BLaER1 treated with 17β-estradiol and CSF1 and Interleukin-3, amounts not matched to agents 10 nM and 100 nM (cell line): Measurements from ENCODE around the gene CNIH2.

Source experiments
- H3K27ac ChIP-seq, 11 experiments: shearing (Covaris generic); formaldehyde crosslinking; 2 replicates each; pipeline ENCODE4 v1.8.1; 2022
- H3K27me3 ChIP-seq, 11 experiments: shearing (Covaris generic); formaldehyde crosslinking; 2 replicates each; pipeline ENCODE4 v1.8.1; 2022
- H3K36me3 ChIP-seq, 11 experiments: shearing (Covaris generic); formaldehyde crosslinking; 2 replicates each; pipeline ENCODE4 v1.8.1; 2022
- H3K4me1 ChIP-seq, 10 experiments: shearing (Covaris generic); formaldehyde crosslinking; 2 replicates each; pipeline ENCODE4 v1.8.1; 2022
- H3K4me2 ChIP-seq, 11 experiments: shearing (Covaris generic); formaldehyde crosslinking; 2 replicates each; pipeline ENCODE4 v1.8.1; 2022
- H3K4me3 ChIP-seq, 10 experiments: shearing (Covaris generic); formaldehyde crosslinking; 2 replicates each; pipeline ENCODE4 v1.8.1; 2022
- H3K9ac ChIP-seq, 11 experiments: shearing (Covaris generic); formaldehyde crosslinking; 2 replicates each; pipeline ENCODE4 v1.8.1; 2022
- H3K9me3 ChIP-seq, 11 experiments: shearing (Covaris generic); formaldehyde crosslinking; replicated peaks in 1 of 11; 2 replicates each; pipeline ENCODE4 v1.8.1; 2022
- H4K20me1 ChIP-seq, 11 experiments: shearing (Covaris generic); formaldehyde crosslinking; 2 replicates each; pipeline ENCODE4 v1.8.1; 2022
- Cebpa-rat ChIP-seq, 11 experiments: shearing (Covaris generic); IDR thresholded peaks; 2 replicates each; pipeline ENCODE4 v1.8.1; 2022

CNIH2 gene

DNA sequence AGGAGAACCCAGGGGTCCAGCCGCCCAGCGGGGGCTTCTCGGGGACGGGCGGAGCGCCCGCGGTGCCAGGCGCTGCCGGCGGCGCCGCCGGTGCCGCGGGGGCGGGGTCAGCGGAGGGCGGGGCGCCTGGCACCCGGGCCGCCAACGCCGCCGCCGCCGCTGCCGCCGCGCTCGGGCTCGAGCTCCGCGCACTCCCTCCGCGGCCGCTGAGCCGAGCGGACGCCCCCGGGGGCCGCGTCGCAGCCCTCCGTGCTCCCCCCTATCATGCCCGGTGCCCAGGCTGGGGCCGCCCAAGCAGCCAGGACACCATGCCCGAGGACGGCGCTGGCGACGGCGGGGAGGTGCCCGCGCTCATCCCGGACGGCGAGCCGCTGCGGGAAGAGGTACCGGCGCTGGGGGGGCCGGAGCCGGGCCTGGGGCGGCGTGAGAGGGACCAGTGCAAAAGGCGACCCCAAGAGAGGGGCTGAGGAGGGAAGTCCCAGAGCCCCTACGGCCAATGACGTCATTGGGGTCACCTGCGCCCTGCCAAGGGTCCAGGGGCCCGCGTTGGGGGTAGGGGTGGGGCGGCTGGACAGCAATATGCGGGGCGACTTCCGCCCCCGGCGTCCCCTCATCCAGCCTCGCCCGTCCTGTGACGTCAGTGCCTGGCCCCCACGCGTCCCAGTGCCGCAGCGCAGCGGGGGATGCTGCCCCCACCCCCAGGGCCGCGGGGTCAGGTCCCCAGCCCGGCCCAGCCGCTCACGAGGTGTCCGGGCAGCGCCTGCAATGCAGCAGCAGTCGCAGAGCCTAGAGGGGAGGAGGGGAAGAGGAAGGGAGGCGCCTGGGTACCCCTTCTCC lies 13.9 kb downstream of the CNIH2 start, which contains the start of gene TMEM151A:
Gene TMEM151A (plus strand): TSS at position 189 of the 837 bp plus-strand sequence. CDS start 120 bp downstream, at position 309.
- H3K36me3 ChIP-seq, result peaks cover 0 to 2% (median 0%) of the 10 kb centered on the region in 11 experiments; a peak in 1 of 22 replicates
- H3K9ac ChIP-seq, result no peak within 1 kb of the TSS
- H3K27me3 ChIP-seq, result peaks cover 41 to 59% (median 52%) of the 10 kb centered on the region in 11 experiments
- no peak for TF ChIP-seq Cebpa-rat (IDR thresholded peaks at IDR 0.05)
- H4K20me1 ChIP-seq, result peaks cover 0 to 62% (median 7%) of the 10 kb centered on the region in 11 experiments; a peak in 13 of 22 replicates
- peaks cover 26 to 38% (median 34%) of the 10 kb centered on the region in 10 experiments for H3K4me1 ChIP-seq
- no peak within 1 kb of the TSS for H3K27ac ChIP-seq
- peak within 1 kb of the TSS; percentile 28 to 99 (median 77); a peak in 20 of 22 replicates for H3K4me2 ChIP-seq
- H3K9me3 ChIP-seq, result peaks cover 0 to 5% (median 0%) of the 10 kb centered on the region in 11 experiments; a peak in 1 of 22 replicates
- peak within 1 kb of the TSS in 7 of 10 experiments; percentile 13 to 44 (median 27); a peak in 7 of 20 replicates for H3K4me3 ChIP-seq

DNA sequence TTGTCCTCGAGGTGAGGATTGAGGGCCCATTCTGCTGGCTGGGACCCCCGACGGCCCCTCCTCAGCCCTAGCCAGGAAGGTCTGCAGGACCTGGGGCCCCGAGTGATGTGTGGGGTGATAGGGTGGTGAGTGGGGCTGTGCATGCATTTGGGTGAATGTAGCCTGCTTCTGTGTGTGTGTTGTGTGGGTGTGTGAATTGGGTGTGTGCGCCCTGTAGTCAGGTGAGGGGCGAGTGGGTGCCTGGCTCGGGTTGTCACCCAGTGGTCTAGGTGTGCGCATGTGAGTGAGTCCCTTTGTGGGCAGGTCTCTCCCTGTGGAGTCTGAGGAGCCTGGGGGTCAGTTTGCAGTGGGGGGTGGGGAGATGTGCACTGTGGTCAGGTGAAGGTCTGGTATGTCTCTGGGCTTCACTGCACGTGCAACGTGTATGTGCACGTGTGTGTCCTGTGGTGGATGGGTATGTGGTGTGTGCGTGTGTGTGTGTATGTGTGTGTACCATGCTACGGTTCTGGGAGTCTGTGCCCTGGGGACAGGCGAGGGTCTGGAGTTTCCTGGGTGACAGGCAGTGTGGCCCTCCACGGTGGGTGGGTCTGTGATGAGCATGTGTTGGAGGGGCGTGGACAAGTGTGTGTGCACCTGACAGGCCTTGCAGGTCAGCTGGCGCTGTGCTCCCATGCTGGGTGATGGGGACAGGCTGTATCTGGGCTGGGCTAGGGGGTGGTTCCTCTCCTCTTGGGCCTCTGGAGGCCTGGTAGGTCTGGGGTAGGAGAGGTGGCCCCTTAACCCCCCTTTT lies 14.8 kb downstream of the CNIH2 start:
- Histone ChIP-seq H3K27ac (no peak overlapping the region), H3K4me3 (no peak overlapping the region), H4K20me1 (peaks cover 0 to 55% (median 4%) of the 10 kb centered on the region in 11 experiments; a peak in 13 of 22 replicates), H3K27me3 (peaks cover 41 to 59% (median 52%) of the 10 kb centered on the region in 11 experiments), H3K4me2 (peak overlapping the region in 2 of 11 experiments; percentile 45 to 55; a peak in 1 of 22 replicates), H3K4me1 (peaks cover 18 to 30% (median 26%) of the 10 kb centered on the region in 10 experiments), H3K9ac (no peak overlapping the region), H3K36me3 (no peaks in the 10 kb centered on the region), H3K9me3 (peaks cover 0 to 5% (median 0%) of the 10 kb centered on the region in 11 experiments; a peak in 1 of 22 replicates)
- TF ChIP-seq Cebpa-rat (IDR thresholded peaks at IDR 0.05), result no peak

DNA sequence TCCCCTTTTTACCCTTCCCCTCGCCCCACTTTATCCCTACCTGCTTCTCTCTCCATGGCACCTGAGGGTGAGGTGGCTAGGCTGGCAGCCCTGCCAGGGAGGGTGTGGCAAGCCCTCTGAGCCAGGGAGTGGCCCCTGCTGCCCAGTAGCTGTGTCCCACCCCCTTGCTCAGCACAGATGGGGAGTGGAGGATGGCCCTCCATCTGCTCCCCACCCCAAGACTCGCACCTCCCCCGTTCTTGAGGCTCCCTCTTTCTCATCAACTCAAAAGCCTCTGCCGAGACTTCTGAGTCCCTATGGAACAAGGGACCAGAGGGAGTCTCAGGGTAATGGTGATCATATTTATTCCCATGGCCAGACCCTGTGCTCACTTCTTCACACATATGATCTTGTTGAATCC lies 15.4 kb downstream of the CNIH2 start:
- no peak overlapping the region for H3K4me3 ChIP-seq
- no peak overlapping the region for H3K27ac ChIP-seq
- peaks cover 0 to 50% (median 0%) of the 10 kb centered on the region in 11 experiments; a peak in 9 of 22 replicates for H4K20me1 ChIP-seq
- peaks cover 41 to 59% (median 52%) of the 10 kb centered on the region in 11 experiments for H3K27me3 ChIP-seq
- no peak overlapping the region for H3K9ac ChIP-seq
- H3K4me1 ChIP-seq, result peaks cover 11 to 24% (median 19%) of the 10 kb centered on the region in 10 experiments
- no peak for TF ChIP-seq Cebpa-rat (IDR thresholded peaks at IDR 0.05)
- H3K36me3 ChIP-seq, result no peaks in the 10 kb centered on the region
- no peak overlapping the region for H3K4me2 ChIP-seq
- H3K9me3 ChIP-seq, result peaks cover 0 to 5% (median 0%) of the 10 kb centered on the region in 11 experiments; a peak in 1 of 22 replicates

DNA sequence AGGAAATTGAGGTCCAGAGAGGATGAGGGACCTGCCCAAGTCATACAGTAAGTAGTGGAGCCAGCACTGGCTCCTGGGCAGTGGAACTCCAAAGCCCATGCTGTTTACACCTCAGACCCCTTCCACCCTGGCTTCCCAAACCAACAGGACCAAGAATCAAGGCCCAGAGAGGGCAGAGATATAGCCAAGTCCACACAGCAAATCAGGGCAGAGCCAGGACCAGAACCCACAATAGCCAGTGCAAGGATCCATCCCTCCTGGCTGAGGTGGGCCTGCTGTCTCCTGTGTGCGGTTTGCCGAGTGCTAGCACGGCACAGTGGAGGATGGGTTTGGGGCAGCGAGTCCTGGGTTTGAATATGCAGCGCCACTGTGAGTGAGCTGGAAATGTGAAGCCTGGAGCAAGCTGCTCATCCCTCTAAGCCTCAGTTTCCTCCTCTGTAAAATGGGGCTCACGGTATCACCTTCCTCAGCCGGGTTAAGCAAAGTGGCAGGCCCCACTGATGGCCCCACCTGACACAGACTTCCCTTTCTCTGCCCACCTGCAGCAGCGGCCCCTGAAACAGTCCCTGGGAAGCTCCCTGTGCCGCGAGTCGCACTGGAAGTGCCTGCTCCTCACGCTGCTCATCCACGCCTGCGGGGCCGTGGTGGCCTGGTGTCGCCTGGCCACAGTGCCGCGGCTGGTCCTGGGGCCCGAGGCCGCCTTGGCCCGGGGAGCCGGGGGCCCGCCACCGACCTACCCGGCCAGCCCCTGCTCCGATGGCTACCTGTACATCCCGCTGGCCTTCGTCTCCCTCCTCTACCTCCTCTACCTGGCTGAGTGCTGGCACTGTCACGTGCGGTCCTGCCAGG lies 16.0 kb downstream of the CNIH2 start:
- H3K27ac ChIP-seq, result no peak overlapping the region

DNA sequence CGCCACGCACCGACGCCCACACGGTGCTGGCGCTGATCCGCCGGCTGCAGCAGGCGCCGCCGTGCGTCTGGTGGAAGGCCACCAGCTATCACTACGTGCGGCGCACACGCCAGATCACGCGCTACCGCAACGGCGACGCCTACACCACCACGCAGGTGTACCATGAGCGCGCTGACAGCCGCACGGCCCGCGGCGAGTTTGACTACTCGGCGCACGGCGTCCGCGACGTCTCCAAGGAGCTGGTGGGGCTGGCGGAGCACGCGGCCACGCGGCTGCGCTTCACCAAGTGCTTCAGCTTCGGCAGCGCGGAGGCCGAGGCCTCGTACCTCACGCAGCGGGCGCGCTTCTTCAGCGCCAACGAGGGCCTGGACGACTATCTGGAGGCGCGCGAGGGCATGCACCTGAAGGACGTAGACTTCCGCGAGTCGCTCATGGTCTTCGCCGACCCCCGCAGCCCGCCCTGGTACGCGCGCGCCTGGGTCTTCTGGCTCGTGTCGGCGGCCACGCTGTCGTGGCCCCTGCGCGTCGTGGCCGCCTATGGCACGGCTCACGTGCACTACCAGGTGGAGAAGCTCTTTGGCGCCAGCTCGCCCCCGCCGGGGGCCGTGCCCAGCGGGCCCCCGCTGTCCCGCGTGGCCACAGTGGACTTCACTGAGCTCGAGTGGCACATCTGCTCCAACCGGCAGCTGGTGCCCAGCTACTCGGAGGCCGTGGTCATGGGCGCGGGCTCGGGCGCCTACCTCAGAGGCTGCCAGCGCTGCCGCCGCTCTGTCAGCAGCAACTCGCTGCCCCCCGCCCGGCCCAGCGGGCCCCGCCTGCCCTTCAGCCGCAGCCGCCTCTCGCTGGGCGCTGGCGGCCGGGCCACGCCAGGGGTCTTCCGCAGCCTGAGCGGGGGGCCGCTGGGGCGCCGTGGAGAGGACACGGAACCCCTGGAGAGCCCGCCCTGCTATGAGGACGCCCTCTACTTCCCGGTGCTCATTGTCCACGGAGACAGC lies 16.9 kb downstream of the CNIH2 start:
- no peak overlapping the region for H3K4me3 ChIP-seq
- H3K9ac ChIP-seq, result no peak overlapping the region
- peaks cover 6 to 16% (median 13%) of the 10 kb centered on the region in 10 experiments for H3K4me1 ChIP-seq
- H3K27me3 ChIP-seq, result peaks cover 41 to 55% (median 50%) of the 10 kb centered on the region in 11 experiments
- peaks cover 0 to 5% (median 0%) of the 10 kb centered on the region in 11 experiments; a peak in 1 of 22 replicates for H3K9me3 ChIP-seq
- no peaks in the 10 kb centered on the region for H3K36me3 ChIP-seq
- no peak overlapping the region for H3K27ac ChIP-seq
- H4K20me1 ChIP-seq, result peaks cover 0 to 48% (median 0%) of the 10 kb centered on the region in 11 experiments; a peak in 8 of 22 replicates
- no peak for TF ChIP-seq Cebpa-rat (IDR thresholded peaks at IDR 0.05)
- H3K4me2 ChIP-seq, result no peak overlapping the region

More for the DNA sequence above, 16.0 kb downstream of the CNIH2 start:
- peaks cover 41 to 59% (median 52%) of the 10 kb centered on the region in 11 experiments for H3K27me3 ChIP-seq
- no peak overlapping the region for H3K9ac ChIP-seq
- H3K4me2 ChIP-seq, result no peak overlapping the region
- peaks cover 0 to 50% (median 0%) of the 10 kb centered on the region in 11 experiments; a peak in 8 of 22 replicates for H4K20me1 ChIP-seq
- peaks cover 11 to 22% (median 18%) of the 10 kb centered on the region in 10 experiments for H3K4me1 ChIP-seq
- H3K9me3 ChIP-seq, result peaks cover 0 to 5% (median 0%) of the 10 kb centered on the region in 11 experiments; a peak in 1 of 22 replicates
- no peak for TF ChIP-seq Cebpa-rat (IDR thresholded peaks at IDR 0.05)
- no peaks in the 10 kb centered on the region for H3K36me3 ChIP-seq
- H3K4me3 ChIP-seq, result no peak overlapping the region

DNA sequence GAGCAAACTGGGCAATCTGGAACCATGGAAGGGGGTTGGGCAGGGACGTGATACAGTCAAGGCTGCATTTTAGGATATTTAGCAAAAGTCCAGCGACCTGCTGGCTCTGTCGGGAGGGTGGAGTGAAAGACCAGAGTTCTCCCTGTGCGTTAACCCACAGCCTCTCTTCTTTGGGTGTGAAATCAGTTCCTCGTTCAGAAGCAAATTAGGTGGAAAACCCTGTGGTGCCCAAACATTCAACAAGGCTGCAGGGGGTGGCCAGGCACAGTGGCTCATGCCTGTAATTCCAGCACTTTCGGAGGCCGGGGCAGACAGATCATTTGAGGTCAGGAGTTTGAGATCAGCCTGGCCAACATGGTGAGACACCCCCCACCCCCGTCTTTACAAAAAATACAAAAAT lies 19.6 kb downstream of the CNIH2 start:
- no peaks in the 10 kb centered on the region for H3K9me3 ChIP-seq
- H4K20me1 ChIP-seq, result peaks cover 0 to 27% (median 0%) of the 10 kb centered on the region in 11 experiments; a peak in 4 of 22 replicates
- no peak overlapping the region for H3K4me3 ChIP-seq
- no peak overlapping the region for H3K4me2 ChIP-seq
- H3K27me3 ChIP-seq, result peaks cover 18 to 28% (median 23%) of the 10 kb centered on the region in 11 experiments
- H3K27ac ChIP-seq, result no peak overlapping the region
- TF ChIP-seq Cebpa-rat (IDR thresholded peaks at IDR 0.05), result no peak
- H3K36me3 ChIP-seq, result no peaks in the 10 kb centered on the region
- H3K4me1 ChIP-seq, result peaks cover 0 to 5% (median 0%) of the 10 kb centered on the region in 10 experiments; a peak in 3 of 20 replicates
- H3K9ac ChIP-seq, result no peak overlapping the region

DNA sequence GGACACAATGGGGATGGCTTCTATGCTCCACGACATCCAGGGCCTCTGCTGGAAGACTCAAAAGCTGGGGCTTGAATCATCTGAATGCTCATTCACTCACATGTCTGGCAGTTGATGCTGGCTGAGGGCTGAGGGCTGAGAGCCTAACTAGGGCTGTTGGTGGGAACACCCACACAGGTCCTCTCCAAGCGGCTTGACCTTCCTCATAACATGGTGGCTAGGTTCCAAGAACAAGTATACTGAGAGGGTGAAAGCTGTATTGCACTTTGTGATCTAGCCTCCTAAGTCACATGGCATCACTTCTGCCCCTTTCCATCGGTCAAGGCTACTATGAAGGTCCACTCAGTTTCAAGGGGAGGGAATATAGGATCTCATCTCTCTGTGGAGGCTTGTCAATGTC lies 21.2 kb downstream of the CNIH2 start:
- Histone ChIP-seq H3K9me3 (no peaks in the 10 kb centered on the region), H3K4me3 (no peak overlapping the region), H3K4me2 (no peak overlapping the region), H3K36me3 (no peaks in the 10 kb centered on the region), H3K4me1 (peaks cover 0 to 5% (median 0%) of the 10 kb centered on the region in 10 experiments; a peak in 3 of 20 replicates), H3K9ac (no peak overlapping the region), H4K20me1 (peaks cover 0 to 11% (median 0%) of the 10 kb centered on the region in 11 experiments; a peak in 2 of 22 replicates), H3K27me3 (peaks cover 3 to 12% (median 7%) of the 10 kb centered on the region in 11 experiments; a peak in 21 of 22 replicates), H3K27ac (no peak overlapping the region)
- TF ChIP-seq Cebpa-rat (IDR thresholded peaks at IDR 0.05), result no peak
